MM.1S (cell line): ENCODE data around the gene TWSG1.
A peak's percentile ranks its signal among the peaks of the same experiment; 100 is the strongest.

Experiments
- DNase-seq: peaks from one replicate; pipeline ENCODE4 v3.0.0-alpha.2; 2015
- H2AFZ ChIP-seq: fragments of 300-600 bp; sonication (generic); 2 replicates; pipeline ENCODE4 v1.6.0; 2016; ENCODE audit warnings: antibody characterized with exemption, low read length
- H3F3A ChIP-seq: fragments of 300-600 bp; sonication (generic); 2 replicates; pipeline ENCODE4 v1.6.1; 2016; ENCODE audit warnings: mild to moderate bottlenecking, antibody characterized with exemption, low read length, moderate library complexity, mixed read lengths; ENCODE audit not compliant: insufficient read depth
- H3K27ac ChIP-seq: fragments of 300-600 bp; sonication (generic); 2 replicates; pipeline ENCODE4 v1.5.1; 2016; ENCODE audit warnings: mild to moderate bottlenecking, low read length
- H3K27me3 ChIP-seq: fragments of 300-600 bp; sonication (generic); replicated peaks from 2 replicates; pipeline ENCODE4 v1.6.0; 2016; ENCODE audit warnings: low read length; ENCODE audit not compliant: insufficient read depth
- H3K36me3 ChIP-seq: fragments of 300-600 bp; sonication (generic); replicated peaks from 2 replicates; pipeline ENCODE4 v1.6.1; 2016; ENCODE audit warnings: mild to moderate bottlenecking, low read length, mixed read lengths; ENCODE audit not compliant: insufficient read depth
- H3K4me1 ChIP-seq: fragments of 300-600 bp; sonication (generic); 2 replicates; pipeline ENCODE4 v1.6.1; 2016; ENCODE audit warnings: low read length, mixed read lengths
- H3K4me2 ChIP-seq: fragments of 300-600 bp; sonication (generic); 2 replicates; pipeline ENCODE4 v1.6.0; 2016; ENCODE audit warnings: low read depth, low read length
- H3K4me3 ChIP-seq: fragments of 300-600 bp; sonication (generic); 2 replicates; pipeline ENCODE4 v1.5.1; 2016; ENCODE audit warnings: low read length, mixed read lengths
- H3K79me2 ChIP-seq: fragments of 300-600 bp; sonication (generic); 2 replicates; pipeline ENCODE4 v1.6.1; 2016; ENCODE audit warnings: mixed run types, low read length, mixed read lengths
- H3K9ac ChIP-seq: fragments of 300-600 bp; sonication (generic); 2 replicates; pipeline ENCODE4 v1.6.1; 2016; ENCODE audit warnings: low read length, mixed read lengths
- H3K9me2 ChIP-seq: fragments of 300-600 bp; sonication (generic); replicated peaks from 2 replicates; pipeline ENCODE4 v1.6.1; 2016; ENCODE audit warnings: mild to moderate bottlenecking, low read length, mixed read lengths; ENCODE audit not compliant: insufficient read depth
- H3K9me3 ChIP-seq: fragments of 300-600 bp; sonication (generic); replicated peaks from 2 replicates; pipeline ENCODE4 v1.6.1; 2016; ENCODE audit warnings: mild to moderate bottlenecking, low read length, mixed read lengths; ENCODE audit not compliant: insufficient read depth
- H4K20me1 ChIP-seq: fragments of 300-600 bp; sonication (generic); 2 replicates; pipeline ENCODE4 v1.6.1; 2016; ENCODE audit warnings: mild to moderate bottlenecking, low read length, moderate library complexity, mixed read lengths; ENCODE audit not compliant: insufficient read depth
- CTCF ChIP-seq: fragments of 300-600 bp; sonication (generic); IDR thresholded peaks from 2 replicates; pipeline ENCODE4 v1.5.1; 2016; ENCODE audit warnings: antibody characterized with exemption, low read length, mixed read lengths
- EZH2 ChIP-seq: fragments of 300-600 bp; sonication (generic); optimal IDR thresholded peaks from 2 replicates; pipeline ENCODE3; 2017; ENCODE audit warnings: low read depth, mild to moderate bottlenecking, antibody characterized with exemption, low read length, mixed read lengths
- EZH2phosphoT487 ChIP-seq: fragments of 300-600 bp; sonication (generic); IDR thresholded peaks from 2 replicates; pipeline ENCODE4 v1.6.1; 2018; ENCODE audit warnings: antibody characterized with exemption, low read length

The TWSG1 gene

GRCh38 chr18:9335697-9336045 lies 1.1 kb downstream of the TWSG1 start:
- H4K20me1 ChIP-seq, result no peaks in the 10 kb centered on the region
- TF ChIP-seq EZH2phosphoT487, result no peak
- H3K4me3 ChIP-seq, result peak overlapping the region; percentile 83
- no peaks in the 10 kb centered on the region for H3K9me2 ChIP-seq
- H3K36me3 ChIP-seq, result no peaks in the 10 kb centered on the region
- H3K79me2 ChIP-seq, result peaks cover 38% of the 10 kb centered on the region
- H3K9me3 ChIP-seq, result no peaks in the 10 kb centered on the region
- H3K4me1 ChIP-seq, result peaks cover 8% of the 10 kb centered on the region; the same call in 1 of the 2 replicates
- no peaks in the 10 kb centered on the region for H3K27me3 ChIP-seq
- peak overlapping the region; percentile 76; the same call in 1 of the 2 replicates for H3K9ac ChIP-seq
- 0 out of 2 replicates have a peak, but pooled peaks cover 4% of the 10 kb centered on the region for H3F3A ChIP-seq
- no peak for DNase-seq
- peak overlapping the region; percentile 77 for H3K4me2 ChIP-seq
- no peak overlapping the region for H3K27ac ChIP-seq
- H2AFZ ChIP-seq, result peak overlapping the region; percentile 69; the same call in 1 of the 2 replicates

GRCh38 chr18:9336827-9337226 lies 2.3 kb downstream of the TWSG1 start:
- no peak overlapping the region for H3K4me3 ChIP-seq
- H2AFZ ChIP-seq, result no peak overlapping the region
- no peaks in the 10 kb centered on the region for H3K9me2 ChIP-seq
- H3K79me2 ChIP-seq, result peaks cover 43% of the 10 kb centered on the region
- H3K27ac ChIP-seq, result no peak overlapping the region
- no peak overlapping the region for H3K9ac ChIP-seq
- H3K27me3 ChIP-seq, result no peaks in the 10 kb centered on the region
- no peak for DNase-seq
- H3K9me3 ChIP-seq, result no peaks in the 10 kb centered on the region
- H3K4me1 ChIP-seq, result peaks cover 8% of the 10 kb centered on the region; the same call in 1 of the 2 replicates
- no peaks in the 10 kb centered on the region for H4K20me1 ChIP-seq
- no peak for TF ChIP-seq EZH2
- TF ChIP-seq CTCF, result no peak
- TF ChIP-seq EZH2phosphoT487, result no peak
- 0 out of 2 replicates have a peak, but pooled peaks cover 4% of the 10 kb centered on the region for H3F3A ChIP-seq
- H3K36me3 ChIP-seq, result no peaks in the 10 kb centered on the region
- H3K4me2 ChIP-seq, result no peak overlapping the region

- Histone ChIP-seq H3K4me1 (peaks cover 8% of the 10 kb centered on the region; the same call in 1 of the 2 replicates), H3K9me2 (no peaks in the 10 kb centered on the region), H3K36me3 (no peaks in the 10 kb centered on the region), H3K79me2 (peaks cover 52% of the 10 kb centered on the region), H3K9me3 (no peaks in the 10 kb centered on the region), H3K27ac (no peak overlapping the region), H3K9ac (no peak overlapping the region), H2AFZ (no peak overlapping the region), H3K4me3 (no peak overlapping the region), H3K27me3 (no peaks in the 10 kb centered on the region), H4K20me1 (no peaks in the 10 kb centered on the region), H3F3A (0 out of 2 replicates have a peak, but pooled peaks cover 4% of the 10 kb centered on the region), H3K4me2 (no peak overlapping the region)
- DNase-seq, result no peak
- TF ChIP-seq CTCF (no peak), EZH2 (no peak), EZH2phosphoT487 (no peak)
Observed at GRCh38 chr18:9337873-9338272, 3.3 kb downstream of the TWSG1 start.

GRCh38 chr18:9340472-9340871 lies 5.9 kb downstream of the TWSG1 start:
- no peak overlapping the region for H3K27ac ChIP-seq
- no peaks in the 10 kb centered on the region for H3K9me3 ChIP-seq
- no peaks in the 10 kb centered on the region for H4K20me1 ChIP-seq
- H3K4me1 ChIP-seq, result peaks cover 1% of the 10 kb centered on the region; the same call in 1 of the 2 replicates
- no peak for DNase-seq
- H3F3A ChIP-seq, result no peaks in the 10 kb centered on the region
- no peak overlapping the region for H2AFZ ChIP-seq
- no peak for TF ChIP-seq EZH2phosphoT487
- no peak for TF ChIP-seq CTCF
- TF ChIP-seq EZH2, result no peak
- no peak overlapping the region for H3K4me3 ChIP-seq
- no peak overlapping the region for H3K9ac ChIP-seq
- H3K4me2 ChIP-seq, result no peak overlapping the region
- H3K79me2 ChIP-seq, result peaks cover 54% of the 10 kb centered on the region
- H3K9me2 ChIP-seq, result no peaks in the 10 kb centered on the region
- no peaks in the 10 kb centered on the region for H3K36me3 ChIP-seq
- no peaks in the 10 kb centered on the region for H3K27me3 ChIP-seq
